Epithelial cell of esophagus (primary cell): ENCODE data around the gene CALU.

Experiments
- DNase-seq: peaks from one replicate; pipeline ENCODE4 v3.0.0; 2010; ENCODE audit warnings: low read depth
- H3K4me3 ChIP-seq: 2 replicates; pipeline ENCODE4 v1.5.1; 2011; ENCODE audit warnings: mild to moderate bottlenecking, low read length, control low read depth
- CTCF ChIP-seq: IDR thresholded peaks from 2 replicates; pipeline ENCODE4 v1.5.1; 2011; ENCODE audit warnings: low read depth, mild to moderate bottlenecking, low read length, control low read depth, inconsistent platforms; ENCODE audit not compliant: insufficient read depth; ENCODE audit errors: missing control alignments

The CALU gene

GRCh38 chr7:128699196-128699712, 39.9 kb upstream of the CALU start:
- no peak overlapping the region for H3K4me3 ChIP-seq
- DNase-seq = peak; percentile 16
- TF ChIP-seq CTCF = no peak

GRCh38 chr7:128699895-128700294, 39.3 kb upstream of the CALU start:
- H3K4me3 ChIP-seq = no peak overlapping the region
- no peak for TF ChIP-seq CTCF
- no peak for DNase-seq

GRCh38 chr7:128701062-128701785, 37.9 kb upstream of the CALU start:
- no peak overlapping the region for H3K4me3 ChIP-seq
- TF ChIP-seq CTCF = no peak
- DNase-seq = peak; percentile 75

GRCh38 chr7:128703609-128704241, 35.4 kb upstream of the CALU start:
- peak; percentile 18 for DNase-seq
- no peak for TF ChIP-seq CTCF

GRCh38 chr7:128705891-128706333, 33.2 kb upstream of the CALU start:
- DNase-seq = peak; percentile 32
- H3K4me3 ChIP-seq = no peak overlapping the region
- TF ChIP-seq CTCF = no peak

More at GRCh38 chr7:128703609-128704241, 35.4 kb upstream of the CALU start:
- no peak overlapping the region for H3K4me3 ChIP-seq

GRCh38 chr7:128707752-128708151, 31.4 kb upstream of the CALU start:
- DNase-seq = no peak
- no peak for TF ChIP-seq CTCF
- H3K4me3 ChIP-seq = no peak overlapping the region

- no peak for TF ChIP-seq CTCF
- H3K4me3 ChIP-seq = no peak overlapping the region
- DNase-seq = no peak
Observed at GRCh38 chr7:128708235-128708634, 30.9 kb upstream of the CALU start.
